Measurements from ENCODE around the gene PODNL1. TPM values are rescaled to one million over a fixed set of nuclear protein-coding genes. Genes with fewer than 3 reads are reported as not detected.
A peak's percentile ranks its signal among the peaks of the same experiment; 100 is the strongest.
"Not testable (repeated sequence)": the region's sequence is repeated elsewhere in the genome, so short reads cannot be mapped to it uniquely, and the experiment has no call there.

The PODNL1 gene
- total RNA-seq, 3 donors from 2014 or later, result 1.7 to 3.4 (median 2.9) TPM

GRCh38 chr19:13978351-13979243, 40.4 kb upstream of the PODNL1 start:
- intact Hi-C loops (cut with DNase I, micrococcal nuclease), result no loop called here
- no peak overlapping the region for H3K4me3 ChIP-seq
- no peaks in the 10 kb centered on the region for H3K36me3 ChIP-seq (ENCODE audit: low read depth)
- no peaks in the 10 kb centered on the region for H3K9me3 ChIP-seq
- ATAC-seq (peak; percentile 74), DNase-seq (peak; percentile 72 to 82 (median 82))
- peaks cover 7% of the 10 kb centered on the region for H3K4me1 ChIP-seq (ENCODE audit: low read depth)
- TF ChIP-seq CTCF (IDR thresholded peaks at IDR 0.05), result no peak

GRCh38 chr19:13977803-13978202, 39.6 kb upstream of the PODNL1 start:
- H3K4me3 ChIP-seq, result no peak overlapping the region
- H3K4me1 ChIP-seq (ENCODE audit: low read depth), result peaks cover 7% of the 10 kb centered on the region
- H3K9me3 ChIP-seq, result no peaks in the 10 kb centered on the region
- no peaks in the 10 kb centered on the region for H3K36me3 ChIP-seq (ENCODE audit: low read depth)
- intact Hi-C loops (cut with DNase I, micrococcal nuclease), result no loop called here
- ATAC-seq (no peak), DNase-seq (no peak)
- no peak for TF ChIP-seq CTCF (IDR thresholded peaks at IDR 0.05)

GRCh38 chr19:13976446-13976845, 38.2 kb upstream of the PODNL1 start:
- no peaks in the 10 kb centered on the region for H3K36me3 ChIP-seq (ENCODE audit: low read depth)
- DNase-seq (no peak), ATAC-seq (no peak)
- H3K9me3 ChIP-seq, result no peaks in the 10 kb centered on the region
- intact Hi-C loops (cut with DNase I, micrococcal nuclease), result no loop called here
- H3K4me3 ChIP-seq, result no peak overlapping the region
- peaks cover 7% of the 10 kb centered on the region for H3K4me1 ChIP-seq (ENCODE audit: low read depth)
- no peak for TF ChIP-seq CTCF (IDR thresholded peaks at IDR 0.05)

- H3K36me3 ChIP-seq (ENCODE audit: low read depth), result no peaks in the 10 kb centered on the region
- no peak overlapping the region for H3K4me3 ChIP-seq
- H3K4me1 ChIP-seq (ENCODE audit: low read depth), result peaks cover 7% of the 10 kb centered on the region
- ATAC-seq (no peak), DNase-seq (no peak)
- intact Hi-C loops (cut with DNase I, micrococcal nuclease), result no loop called here
- H3K9me3 ChIP-seq, result no peaks in the 10 kb centered on the region
- no peak for TF ChIP-seq CTCF (IDR thresholded peaks at IDR 0.05)
These were observed 37.7 kb upstream of the PODNL1 start for GRCh38 chr19:13975870-13976269.

- peaks cover 2% of the 10 kb centered on the region for H3K4me1 ChIP-seq (ENCODE audit: low read depth)
- intact Hi-C loops (cut with DNase I, micrococcal nuclease), result no loop called here
- H3K36me3 ChIP-seq (ENCODE audit: low read depth), result no peaks in the 10 kb centered on the region
- no peak overlapping the region for H3K4me3 ChIP-seq
- no peak for TF ChIP-seq CTCF (IDR thresholded peaks at IDR 0.05)
- H3K9me3 ChIP-seq, result no peaks in the 10 kb centered on the region
- DNase-seq (peak in 1 of 3 donors; percentile 68), ATAC-seq (peak; percentile 54)
These were observed 35.9 kb upstream of the PODNL1 start for GRCh38 chr19:13974073-13974472.

GRCh38 chr19:13973479-13973878, 35.3 kb upstream of the PODNL1 start:
- H3K36me3 ChIP-seq (ENCODE audit: low read depth); H3K9me3 ChIP-seq; DNase-seq; intact Hi-C loops (cut with DNase I, micrococcal nuclease); ATAC-seq; H3K4me3 ChIP-seq; H3K4me1 ChIP-seq (ENCODE audit: low read depth): not testable (repeated sequence)
